ENCODE measurements around the gene MFN2. TPM values are rescaled to one million over a fixed set of nuclear protein-coding genes. Genes with fewer than 3 reads are reported as not detected.

MFN2 gene
- total RNA-seq, 2 donors from 2014 or later = 20.1 to 20.8 TPM

DNA sequence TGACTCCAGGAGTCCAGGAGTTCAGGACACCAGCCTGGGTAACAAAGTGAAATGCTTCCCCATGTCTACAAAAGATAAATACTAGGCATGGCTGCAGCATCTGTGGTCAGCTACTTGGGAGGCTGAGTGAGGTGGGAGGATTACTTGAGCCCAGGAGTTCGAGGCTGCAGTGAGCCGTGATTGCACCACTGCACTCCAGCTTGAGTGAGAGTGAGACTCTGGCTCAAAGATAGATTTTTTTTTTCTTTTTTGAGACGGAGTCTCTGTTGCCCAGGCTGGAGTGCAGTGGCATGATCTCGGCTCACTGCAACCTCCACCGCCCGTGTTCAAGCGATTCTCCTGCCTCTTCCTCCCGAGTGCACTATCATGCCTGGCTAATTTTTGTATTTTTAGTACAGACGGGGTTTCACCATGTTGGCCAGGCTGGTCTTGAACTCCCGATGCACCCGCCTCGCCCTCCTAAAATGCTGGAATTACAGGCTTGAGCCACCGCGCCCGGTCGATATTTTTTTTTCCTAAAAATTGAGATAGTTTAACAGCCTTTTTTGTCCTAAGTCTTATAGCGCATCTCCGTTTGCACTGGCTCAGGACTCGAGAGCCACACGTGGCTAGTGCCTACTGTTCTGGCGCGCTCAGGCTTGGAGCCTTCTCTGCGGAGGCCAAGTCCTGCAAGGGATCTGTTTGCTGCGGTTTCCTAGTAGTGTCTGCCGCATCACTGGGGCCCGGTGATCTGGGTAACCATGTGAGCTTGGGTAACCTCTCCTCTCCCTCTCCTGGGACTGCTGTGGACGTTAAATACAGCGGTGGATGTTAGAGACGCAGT is 1.0 kb upstream of the MFN2 start:
- Histone ChIP-seq H3K4me1 (peaks cover 27% of the 10 kb centered on the region), H3K27ac (peak overlapping the region; percentile 77 to 96 (median 95)), H3K9me3 (no peaks in the 10 kb centered on the region), H3K36me3 (replicated peaks in 1 of 2; ENCODE audit: insufficient read depth in 1 of 2, low read depth in 2 of 2) (peaks cover 0 to 14% of the 10 kb centered on the region in 2 donors), H3K27me3 (no peaks in the 10 kb centered on the region), H3K4me3 (no peak overlapping the region)
- TF ChIP-seq, protein P1, sequence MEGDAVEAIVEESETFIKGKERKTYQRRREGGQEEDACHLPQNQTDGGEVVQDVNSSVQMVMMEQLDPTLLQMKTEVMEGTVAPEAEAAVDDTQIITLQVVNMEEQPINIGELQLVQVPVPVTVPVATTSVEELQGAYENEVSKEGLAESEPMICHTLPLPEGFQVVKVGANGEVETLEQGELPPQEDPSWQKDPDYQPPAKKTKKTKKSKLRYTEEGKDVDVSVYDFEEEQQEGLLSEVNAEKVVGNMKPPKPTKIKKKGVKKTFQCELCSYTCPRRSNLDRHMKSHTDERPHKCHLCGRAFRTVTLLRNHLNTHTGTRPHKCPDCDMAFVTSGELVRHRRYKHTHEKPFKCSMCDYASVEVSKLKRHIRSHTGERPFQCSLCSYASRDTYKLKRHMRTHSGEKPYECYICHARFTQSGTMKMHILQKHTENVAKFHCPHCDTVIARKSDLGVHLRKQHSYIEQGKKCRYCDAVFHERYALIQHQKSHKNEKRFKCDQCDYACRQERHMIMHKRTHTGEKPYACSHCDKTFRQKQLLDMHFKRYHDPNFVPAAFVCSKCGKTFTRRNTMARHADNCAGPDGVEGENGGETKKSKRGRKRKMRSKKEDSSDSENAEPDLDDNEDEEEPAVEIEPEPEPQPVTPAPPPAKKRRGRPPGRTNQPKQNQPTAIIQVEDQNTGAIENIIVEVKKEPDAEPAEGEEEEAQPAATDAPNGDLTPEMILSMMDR (IDR thresholded peaks at IDR 0.05) = no peak
- TF ChIP-seq POLR2A (IDR thresholded peaks at IDR 0.05) = no peak
- ATAC-seq (peak; percentile 5), DNase-seq (no peak)
- 50 to 58% methylated on average over 26 to 29 of the region's 29 CpGs for WGBS, 2 donors
- intact Hi-C loops (cut with DNase I) = no loop called here

DNA sequence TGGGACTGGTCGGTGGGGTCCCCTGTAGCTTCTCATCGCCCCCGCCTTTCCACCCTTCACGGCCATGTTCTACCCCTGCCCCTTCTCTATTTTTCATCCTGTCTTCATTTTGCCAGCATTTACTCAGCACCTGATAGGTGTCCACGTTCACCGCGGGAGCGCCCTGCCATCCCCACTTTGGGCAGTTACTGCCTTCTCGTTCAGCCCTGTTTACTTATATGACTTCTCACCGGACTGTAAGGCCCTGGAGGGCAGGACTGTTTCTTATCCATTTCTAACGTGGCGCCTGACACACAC is 380 bp downstream of the MFN2 start:
- ATAC-seq (no peak), DNase-seq (no peak)
- H3K27ac ChIP-seq = peak overlapping the region; percentile 77 to 96 (median 95)
- H3K4me3 ChIP-seq = peak overlapping the region; percentile 73 to 92
- WGBS, 2 donors = 0 to 1% methylated on average over 12 of the region's 12 CpGs
- TF ChIP-seq, protein P1 (IDR thresholded peaks at IDR 0.05) = no peak
- no peak for TF ChIP-seq POLR2A (IDR thresholded peaks at IDR 0.05)
- no peaks in the 10 kb centered on the region for H3K9me3 ChIP-seq
- intact Hi-C loops (cut with DNase I) = no loop called here
- H3K27me3 ChIP-seq = no peaks in the 10 kb centered on the region
- peaks cover 0 to 6% of the 10 kb centered on the region in 2 donors for H3K36me3 ChIP-seq (replicated peaks in 1 of 2; ENCODE audit: insufficient read depth in 1 of 2, low read depth in 2 of 2)
- peaks cover 27% of the 10 kb centered on the region for H3K4me1 ChIP-seq

DNA sequence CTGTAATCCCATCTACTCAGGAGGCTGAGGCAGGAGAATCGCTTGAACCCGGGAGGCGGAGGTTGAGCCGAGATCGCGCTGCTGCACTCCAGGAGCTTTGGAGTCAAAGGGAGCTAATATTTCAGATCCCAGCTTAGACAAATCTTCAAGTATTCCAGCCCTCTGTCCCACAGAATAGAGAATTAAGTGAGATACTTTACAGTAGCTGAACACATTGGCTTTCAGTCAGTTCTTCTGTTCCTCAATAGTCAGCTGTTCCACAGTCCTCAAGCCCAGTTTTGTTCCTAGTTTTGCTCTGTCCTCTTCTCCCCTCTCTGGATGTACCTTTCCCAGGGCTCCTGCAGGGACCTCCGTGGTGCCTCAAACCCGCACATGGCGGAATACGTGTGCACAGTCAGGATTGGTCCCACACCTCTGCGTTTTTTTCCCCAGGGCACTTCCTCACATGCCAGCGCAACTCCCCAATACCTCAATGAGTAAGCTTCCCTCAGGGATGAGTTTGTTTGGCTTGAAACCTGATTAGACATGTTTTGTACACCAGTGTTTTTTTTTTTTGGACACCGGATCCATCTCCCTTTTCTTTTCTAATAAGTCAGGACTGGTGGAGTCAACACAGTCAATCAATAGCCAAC is 1.2 kb downstream of the MFN2 start:
- Histone ChIP-seq H3K27me3 (no peaks in the 10 kb centered on the region), H3K36me3 (replicated peaks in 1 of 2; ENCODE audit: insufficient read depth in 1 of 2, low read depth in 2 of 2) (peaks cover 0 to 6% of the 10 kb centered on the region in 2 donors), H3K27ac (no peak overlapping the region), H3K9me3 (no peaks in the 10 kb centered on the region), H3K4me1 (peaks cover 27% of the 10 kb centered on the region), H3K4me3 (no peak overlapping the region)
- DNase-seq = no peak
- TF ChIP-seq POLR2A (IDR thresholded peaks at IDR 0.05) = no peak
- TF ChIP-seq, protein P1 (IDR thresholded peaks at IDR 0.05) = no peak
- intact Hi-C loops (cut with DNase I) = no loop called here
- 79 to 80% methylated on average over 13 of the region's 13 CpGs for WGBS, 2 donors
- no peak for ATAC-seq

DNA sequence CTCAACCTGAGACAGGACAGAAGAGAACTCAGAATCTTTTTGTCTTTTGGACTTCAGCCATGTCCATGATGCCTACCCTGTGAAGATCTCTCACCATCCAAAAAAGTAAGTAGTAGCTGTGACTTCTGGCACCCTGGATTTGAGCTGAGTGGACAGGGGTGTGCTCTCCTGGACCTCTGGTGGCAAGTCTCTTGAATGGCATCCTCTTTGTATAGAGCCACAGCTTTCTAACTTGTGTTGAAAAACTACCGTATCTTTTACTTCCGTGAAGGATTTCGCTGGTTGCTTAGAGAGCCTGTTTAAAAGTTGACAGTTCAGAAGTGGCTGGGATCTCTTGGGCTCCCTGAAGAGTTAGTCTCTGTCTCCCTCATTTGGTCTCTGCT is 1.8 kb downstream of the MFN2 start:
- TF ChIP-seq, protein P1 (IDR thresholded peaks at IDR 0.05) = peak in 3 of 7 experiments; percentile 16 to 44 (median 21)
- TF ChIP-seq POLR2A (IDR thresholded peaks at IDR 0.05) = no peak
- intact Hi-C loops (cut with DNase I) = no loop called here
- ATAC-seq (no peak), DNase-seq (peak in 1 of 4 donors; percentile 25)
- no peak overlapping the region for H3K4me3 ChIP-seq
- H3K4me1 ChIP-seq = peaks cover 27% of the 10 kb centered on the region
- H3K27ac ChIP-seq = no peak overlapping the region
- H3K27me3 ChIP-seq = no peaks in the 10 kb centered on the region
- H3K9me3 ChIP-seq = no peaks in the 10 kb centered on the region
- 40 to 47% methylated on average over 3 of the region's 3 CpGs for WGBS, 2 donors
- H3K36me3 ChIP-seq (replicated peaks in 1 of 2; ENCODE audit: insufficient read depth in 1 of 2, low read depth in 2 of 2) = peaks cover 0 to 6% of the 10 kb centered on the region in 2 donors
